IMR-90 (cell line): ENCODE measurements around the gene CDH12.

ENCODE experiments used
- BHLHE40 ChIP-seq: fragments of 150-350 bp; IDR thresholded peaks from 2 replicates; pipeline ENCODE4 v1.6.1; 2016; ENCODE audit warnings: mild to moderate bottlenecking, low read depth, low read length
- CEBPB ChIP-seq: IDR thresholded peaks from 2 replicates; pipeline ENCODE4 v1.6.1; 2012; ENCODE audit warnings: low read depth, low read length, improper control_type of control experiment
- POLR2A ChIP-seq: IDR thresholded peaks from 2 replicates; pipeline ENCODE4 v1.6.1; 2012; ENCODE audit warnings: mild to moderate bottlenecking, low read depth, low read length
- RCOR1 ChIP-seq: IDR thresholded peaks from 2 replicates; pipeline ENCODE4 v1.6.1; 2012; ENCODE audit warnings: mild to moderate bottlenecking, low read length, improper control_type of control experiment; ENCODE audit not compliant: insufficient replicate concordance
- RFX5 ChIP-seq: IDR thresholded peaks from 2 replicates; pipeline ENCODE4 v1.8.0; 2012; ENCODE audit warnings: low read depth, mild to moderate bottlenecking, low read length, moderate library complexity
- TF ChIP-seq, protein P1 (sequence below): conservative IDR thresholded peaks from 2 replicates; pipeline ENCODE4 v1.5.1; 2012; ENCODE audit warnings: mild to moderate bottlenecking, low read depth, low read length, improper control_type of control experiment
- TF ChIP-seq, protein P2 (sequence below): fragments of 150-350 bp; IDR thresholded peaks from 2 replicates; pipeline ENCODE4 v1.6.1; 2016; ENCODE audit warnings: low read depth, mild to moderate bottlenecking, low read length, moderate library complexity, borderline replicate concordance

DNA sequence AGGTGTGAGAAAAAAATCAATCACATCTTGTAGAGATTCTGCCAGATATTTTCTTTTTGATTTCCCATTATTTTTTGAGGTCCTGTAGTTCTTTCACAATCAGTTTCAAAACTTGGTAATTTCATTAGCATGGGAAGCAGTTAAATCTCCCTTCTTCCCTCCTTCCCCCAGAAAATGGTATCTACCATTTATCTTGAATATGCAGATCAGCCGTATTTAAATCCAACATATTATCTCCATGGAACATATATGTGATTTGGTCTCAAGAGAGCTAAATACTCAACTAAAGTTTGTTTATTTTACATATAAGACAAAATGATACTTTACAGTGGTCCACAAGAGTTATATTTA lies 1034.8 kb downstream of the CDH12 start:
- TF ChIP-seq, protein P1, sequence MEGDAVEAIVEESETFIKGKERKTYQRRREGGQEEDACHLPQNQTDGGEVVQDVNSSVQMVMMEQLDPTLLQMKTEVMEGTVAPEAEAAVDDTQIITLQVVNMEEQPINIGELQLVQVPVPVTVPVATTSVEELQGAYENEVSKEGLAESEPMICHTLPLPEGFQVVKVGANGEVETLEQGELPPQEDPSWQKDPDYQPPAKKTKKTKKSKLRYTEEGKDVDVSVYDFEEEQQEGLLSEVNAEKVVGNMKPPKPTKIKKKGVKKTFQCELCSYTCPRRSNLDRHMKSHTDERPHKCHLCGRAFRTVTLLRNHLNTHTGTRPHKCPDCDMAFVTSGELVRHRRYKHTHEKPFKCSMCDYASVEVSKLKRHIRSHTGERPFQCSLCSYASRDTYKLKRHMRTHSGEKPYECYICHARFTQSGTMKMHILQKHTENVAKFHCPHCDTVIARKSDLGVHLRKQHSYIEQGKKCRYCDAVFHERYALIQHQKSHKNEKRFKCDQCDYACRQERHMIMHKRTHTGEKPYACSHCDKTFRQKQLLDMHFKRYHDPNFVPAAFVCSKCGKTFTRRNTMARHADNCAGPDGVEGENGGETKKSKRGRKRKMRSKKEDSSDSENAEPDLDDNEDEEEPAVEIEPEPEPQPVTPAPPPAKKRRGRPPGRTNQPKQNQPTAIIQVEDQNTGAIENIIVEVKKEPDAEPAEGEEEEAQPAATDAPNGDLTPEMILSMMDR, result no peak
- TF ChIP-seq POLR2A (no peak), CEBPB (no peak), RCOR1 (no peak), BHLHE40 (no peak), RFX5 (no peak)
- TF ChIP-seq, protein P2, sequence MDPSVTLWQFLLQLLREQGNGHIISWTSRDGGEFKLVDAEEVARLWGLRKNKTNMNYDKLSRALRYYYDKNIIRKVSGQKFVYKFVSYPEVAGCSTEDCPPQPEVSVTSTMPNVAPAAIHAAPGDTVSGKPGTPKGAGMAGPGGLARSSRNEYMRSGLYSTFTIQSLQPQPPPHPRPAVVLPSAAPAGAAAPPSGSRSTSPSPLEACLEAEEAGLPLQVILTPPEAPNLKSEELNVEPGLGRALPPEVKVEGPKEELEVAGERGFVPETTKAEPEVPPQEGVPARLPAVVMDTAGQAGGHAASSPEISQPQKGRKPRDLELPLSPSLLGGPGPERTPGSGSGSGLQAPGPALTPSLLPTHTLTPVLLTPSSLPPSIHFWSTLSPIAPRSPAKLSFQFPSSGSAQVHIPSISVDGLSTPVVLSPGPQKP, result no peak
